HepG2 (cell line): ENCODE measurements around the gene ADIPOR2. TPM values are rescaled to one million over a fixed set of nuclear protein-coding genes. Genes with fewer than 3 reads are reported as not detected.
A peak's percentile ranks its signal among the peaks of the same experiment; 100 is the strongest.

Experiments
- ADNP ChIP-seq: sonication (generic); formaldehyde crosslinking; IDR thresholded peaks from 2 replicates; pipeline ENCODE4 v1.4.0; 2020; ENCODE audit warnings: missing genetic modification reagents
- ATF1 ChIP-seq: IDR thresholded peaks from 2 replicates; pipeline ENCODE4 v1.6.1; 2016; ENCODE audit warnings: mild to moderate bottlenecking, control low read depth
- FOXA3 ChIP-seq: IDR thresholded peaks from 2 replicates; pipeline ENCODE4 v1.6.1; 2016; ENCODE audit warnings: missing genetic modification reagents, missing compliant biosample characterization
- HMGXB4 ChIP-seq, 2 experiments: sonication (generic) in 1 of 2; formaldehyde crosslinking in 1 of 2; IDR thresholded peaks; 2 replicates each; pipeline versions ENCODE4 v1.4.0 to v1.6.1; 2018 to 2020; ENCODE audit warnings: missing genetic modification reagents in 2 of 2, borderline replicate concordance in 1 of 2, low read depth in 1 of 2, mild to moderate bottlenecking in 1 of 2, missing biosample characterization in 1 of 2
- HNRNPUL1 ChIP-seq: fragments of 200-400 bp; formaldehyde crosslinking; IDR thresholded peaks from 2 replicates; pipeline ENCODE4 v1.6.1; 2017; ENCODE audit warnings: low read depth, mild to moderate bottlenecking, low read length, moderate library complexity
- MAFG ChIP-seq: sonication (generic); formaldehyde crosslinking; IDR thresholded peaks from 2 replicates; pipeline ENCODE4 v1.5.1; 2020; ENCODE audit warnings: mild to moderate bottlenecking, missing genetic modification reagents
- MED13 ChIP-seq: sonication (generic); formaldehyde crosslinking; IDR thresholded peaks from 2 replicates; pipeline ENCODE4 v1.5.0; 2020; ENCODE audit warnings: missing genetic modification reagents
- PHF5A ChIP-seq: IDR thresholded peaks from one replicate; pipeline ENCODE4 v1.6.1; 2018; ENCODE audit warnings: low read depth, missing genetic modification reagents; ENCODE audit not compliant: unreplicated experiment
- POGZ ChIP-seq: sonication (generic); formaldehyde crosslinking; IDR thresholded peaks from 2 replicates; pipeline ENCODE4 v1.4.0; 2020; ENCODE audit warnings: mild to moderate bottlenecking, missing genetic modification reagents
- POLR2A ChIP-seq, 2 experiments: IDR thresholded peaks; 2 replicates each; pipeline ENCODE4 v1.6.1; 2011; ENCODE audit warnings: low read depth in 2 of 2, low read length in 2 of 2, mild to moderate bottlenecking in 1 of 2, moderate library complexity in 1 of 2; ENCODE audit not compliant: insufficient read depth in 1 of 2
- SIX4 ChIP-seq: sonication (generic); formaldehyde crosslinking; IDR thresholded peaks from 2 replicates; pipeline ENCODE4 v1.4.0; 2020; ENCODE audit warnings: missing genetic modification reagents
- SUZ12 ChIP-seq: fragments of 150-350 bp; IDR thresholded peaks from 2 replicates; pipeline ENCODE4 v1.6.1; 2014; ENCODE audit warnings: low read depth, low read length
- TFDP2 ChIP-seq: sonication (generic); formaldehyde crosslinking; IDR thresholded peaks from 2 replicates; pipeline ENCODE4 v1.4.0; 2020; ENCODE audit warnings: missing genetic modification reagents
- TFE3 ChIP-seq: IDR thresholded peaks from 2 replicates; pipeline ENCODE4 v1.6.1; 2016
- ZC3H13 ChIP-seq: sonication (generic); formaldehyde crosslinking; IDR thresholded peaks from 2 replicates; pipeline ENCODE4 v1.8.1; 2023; ENCODE audit warnings: mild to moderate bottlenecking, missing genetic modification reagents, moderate library complexity
- ZKSCAN8 ChIP-seq: IDR thresholded peaks from 2 replicates; pipeline ENCODE4 v1.6.1; 2016; ENCODE audit warnings: borderline replicate concordance, missing genetic modification reagents, missing compliant biosample characterization
- ZNF20 ChIP-seq: sonication (generic); formaldehyde crosslinking; IDR thresholded peaks from 2 replicates; pipeline ENCODE4 v1.4.0; 2020; ENCODE audit warnings: mild to moderate bottlenecking, moderate library complexity, missing genetic modification reagents
- ZNF235 ChIP-seq: sonication (generic); formaldehyde crosslinking; IDR thresholded peaks from 2 replicates; pipeline ENCODE4 v1.8.1; 2023; ENCODE audit warnings: mild to moderate bottlenecking, missing genetic modification reagents, borderline replicate concordance
- ZNF24 ChIP-seq: fragments of 450-650 bp; IDR thresholded peaks from 2 replicates; pipeline ENCODE4 v1.6.1; 2017; ENCODE audit warnings: antibody characterized with exemption, mild to moderate bottlenecking
- ZNF263 ChIP-seq: sonication (generic); formaldehyde crosslinking; IDR thresholded peaks from 2 replicates; pipeline ENCODE4 v1.4.0; 2020; ENCODE audit warnings: missing genetic modification reagents
- ZNF549 ChIP-seq: sonication (generic); formaldehyde crosslinking; IDR thresholded peaks from 2 replicates; pipeline ENCODE4 v1.5.0; 2020; ENCODE audit warnings: missing genetic modification reagents
- ZNF788 ChIP-seq: sonication (generic); formaldehyde crosslinking; IDR thresholded peaks from 2 replicates; pipeline ENCODE4 v1.5.0; 2020; ENCODE audit warnings: mild to moderate bottlenecking, missing genetic modification reagents, borderline replicate concordance
- polyA plus RNA-seq, 8 experiments: library from polyadenylated mRNA; depleted of rRNA in 3 of 8; stranded (reverse) in 7 of 8; unstranded in 1 of 8; fragments of >200 nt; fragmentation: Illumina TruSeq in 4 of 8; extraction: Trizol in 4 of 8; gene quantifications; 2 replicates each; pipeline versions ENCODE4 v1.2.1 to v1.2.3, GENCODE V29; 2011 to 2016; ENCODE audit warnings: low read depth in 4 of 8, missing spikeins in 1 of 8, mixed read lengths in 1 of 8; ENCODE audit not compliant: insufficient read depth in 1 of 8
- total RNA-seq, 5 experiments: library from RNA; depleted of rRNA; stranded (reverse); fragments of >200 nt; fragmentation: Illumina TruSeq; extraction: Trizol; gene quantifications; 2 replicates each; pipeline ENCODE4 v1.2.3, GENCODE V29; 2016; ENCODE audit warnings: low read depth in 1 of 5
- TF ChIP-seq, protein P1 (sequence below): sonication (generic); formaldehyde crosslinking; IDR thresholded peaks from 2 replicates; pipeline ENCODE4 v1.4.0; 2020; ENCODE audit warnings: mild to moderate bottlenecking, missing genetic modification reagents, borderline replicate concordance
- TF ChIP-seq, protein P2 (sequence below): sonication (generic); formaldehyde crosslinking; IDR thresholded peaks from 2 replicates; pipeline ENCODE4 v1.4.0; 2020; ENCODE audit warnings: missing genetic modification reagents

ADIPOR2 gene
- total and polyA plus RNA-seq, 2 of the 13 experiments (the other 11 are each of a cell fraction or from before 2014, with no cell fraction given) = 35.2 to 52.2 TPM

GRCh38 chr12:1830981-1831963, 140.4 kb downstream of the ADIPOR2 start (continued):
- TF ChIP-seq MED13 (CRISPR knock-in tag) (no peak), HNRNPUL1 (no peak), ZNF263 (CRISPR knock-in tag) (peak; percentile 63), FOXA3 (CRISPR knock-in tag) (0 out of 2 replicates have a peak, but pooled peaks have one; percentile 27), HMGXB4 (CRISPR knock-in tag; IDR thresholded peaks at IDR 0.05; ENCODE audit: borderline replicate concordance in 1 of 2, low read depth in 1 of 2) (0 out of 4 replicates have a peak, but pooled peaks of 1 of the 2 experiments have one; percentile 36), TFE3 (CRISPR knock-in tag) (peak; percentile 84), SIX4 (CRISPR knock-in tag) (0 out of 2 replicates have a peak, but pooled peaks have one; percentile 39), ADNP (no peak), ZNF549 (no peak), PHF5A (CRISPR knock-in tag) (no peak), ZKSCAN8 (CRISPR knock-in tag) (no peak), POGZ (CRISPR knock-in tag) (no peak), ZNF20 (CRISPR knock-in tag) (no peak), MAFG (no peak), TFDP2 (no peak), ZC3H13 (0 out of 2 replicates have a peak, but pooled peaks have one; percentile 35), ZNF235 (CRISPR knock-in tag) (0 out of 2 replicates have a peak, but pooled peaks have one; percentile 53), ZNF788 (CRISPR knock-in tag) (no peak), POLR2A (IDR thresholded peaks at IDR 0.05; ENCODE audit: insufficient read depth in 1 of 2, low read depth in 2 of 2, low read length in 2 of 2) (no peak), SUZ12 (no peak), ATF1 (CRISPR knock-in tag) (no peak), ZNF24 (no peak)
- TF ChIP-seq, protein P1, sequence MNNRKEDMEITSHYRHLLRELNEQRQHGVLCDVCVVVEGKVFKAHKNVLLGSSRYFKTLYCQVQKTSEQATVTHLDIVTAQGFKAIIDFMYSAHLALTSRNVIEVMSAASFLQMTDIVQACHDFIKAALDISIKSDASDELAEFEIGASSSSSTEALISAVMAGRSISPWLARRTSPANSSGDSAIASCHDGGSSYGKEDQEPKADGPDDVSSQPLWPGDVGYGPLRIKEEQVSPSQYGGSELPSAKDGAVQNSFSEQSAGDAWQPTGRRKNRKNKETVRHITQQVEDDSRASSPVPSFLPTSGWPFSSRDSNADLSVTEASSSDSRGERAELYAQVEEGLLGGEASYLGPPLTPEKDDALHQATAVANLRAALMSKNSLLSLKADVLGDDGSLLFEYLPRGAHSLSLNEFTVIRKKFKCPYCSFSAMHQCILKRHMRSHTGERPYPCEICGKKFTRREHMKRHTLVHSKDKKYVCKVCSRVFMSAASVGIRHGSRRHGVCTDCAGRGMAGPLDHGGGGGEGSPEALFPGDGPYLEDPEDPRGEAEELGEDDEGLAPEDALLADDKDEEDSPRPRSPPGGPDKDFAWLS (CRISPR knock-in tag) = no peak
- TF ChIP-seq, protein P2, sequence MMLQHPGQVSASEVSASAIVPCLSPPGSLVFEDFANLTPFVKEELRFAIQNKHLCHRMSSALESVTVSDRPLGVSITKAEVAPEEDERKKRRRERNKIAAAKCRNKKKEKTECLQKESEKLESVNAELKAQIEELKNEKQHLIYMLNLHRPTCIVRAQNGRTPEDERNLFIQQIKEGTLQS (CRISPR knock-in tag) = peak; percentile 62; the same call in 1 of the 2 replicates
